PC-9 (cell line): ENCODE results near the gene CTRB2.

ENCODE experiments used
- CTCF ChIP-seq: fragments of 200-600 bp; sonication (generic); conservative IDR thresholded peaks from 2 replicates; pipeline ENCODE4 v1.6.1; 2017; ENCODE audit warnings: mixed run types, antibody characterized with exemption, mild to moderate bottlenecking, moderate library complexity
- EZH2 ChIP-seq: fragments of 200-600 bp; sonication (generic); IDR thresholded peaks from 2 replicates; pipeline ENCODE4 v1.8.0; 2017; ENCODE audit warnings: antibody characterized with exemption, low read depth

- TF ChIP-seq EZH2 = no peak
- TF ChIP-seq CTCF = no peak
Measured at GRCh38 chr16:75231570-75231969, 24.6 kb upstream of the CTRB2 start.
